Mucosa of descending colon (tissue), 3 donors: Measurements from ENCODE around the gene KRT86. TPM values are rescaled to one million over a fixed set of nuclear protein-coding genes. Genes with fewer than 3 reads are reported as not detected.

ENCODE experiments used
- ATAC-seq: fragments of 200-7000 bp; cut with Tn5 transposase; one replicate; pipeline ENCODE4 v1.9.1; 2020; ENCODE audit warnings: mild to moderate bottlenecking, moderate library complexity
- DNase-seq, 3 donors: peaks; one replicate each; pipeline ENCODE4 v3.0.0-alpha.2; 2020
- H3K36me3 ChIP-seq: fragments of 200-600 bp; one replicate; pipeline ENCODE4 v1.8.0; 2021; ENCODE audit warnings: low read depth, mild to moderate bottlenecking
- H3K4me1 ChIP-seq: fragments of 200-600 bp; one replicate; pipeline ENCODE4 v1.8.0; 2021; ENCODE audit warnings: low read depth, mild to moderate bottlenecking
- H3K4me3 ChIP-seq: fragments of 200-600 bp; one replicate; pipeline ENCODE4 v1.8.0; 2021; ENCODE audit warnings: mild to moderate bottlenecking
- H3K9me3 ChIP-seq: fragments of 200-600 bp; one replicate; pipeline ENCODE4 v1.8.0; 2021; ENCODE audit warnings: mild to moderate bottlenecking
- CTCF ChIP-seq: fragments of 200-600 bp; IDR thresholded peaks from one replicate; pipeline ENCODE4 v1.8.0; 2022; ENCODE audit warnings: antibody characterized with exemption, mild to moderate bottlenecking
- intact Hi-C, 2 donors: fragments of 100-400 bp; cut with DNase I in 1 of 2; cut with micrococcal nuclease in 1 of 2; formaldehyde crosslinking; loops; one replicate each; pipeline versions ENCODE4 v1.11.0 to v1.11.1; 2022; cut with DNase I, micrococcal nuclease
- total RNA-seq, 3 donors: library from RNA; stranded (reverse); fragmentation: NEBNext Ultra II Directional in 2 of 3; extraction: Animal tissue kit (Norgen Biotek cat#: 25700) in 2 of 3; gene quantifications; one replicate each; pipeline versions ENCODE4 v1.2.1 to v1.2.4, GENCODE V29; 2021 to 2023
- donor health status: DM: no; HTN: no; CAD: no; lungs with moderate emphysema.
- donor health status: DM: no; HTN: no; CAD: no.
- donor health status: DM: no; HTN: yes; CAD: no.

KRT86 gene
- total RNA-seq, 3 donors from 2014 or later = 0.35 to 0.58 TPM; not detected in 1

GRCh38 chr12:52356031-52356761 is 81.8 kb downstream of the KRT86 start:
- intact Hi-C loops = no loop called here

GRCh38 chr12:52356762-52357580 is 82.5 kb downstream of the KRT86 start:
- intact Hi-C loops = no loop called here
- ATAC-seq (no peak), DNase-seq (no peak)
- no peak for TF ChIP-seq CTCF
- Histone ChIP-seq H3K4me3 (no peak overlapping the region), H3K36me3 (no peaks in the 10 kb centered on the region), H3K9me3 (no peaks in the 10 kb centered on the region), H3K4me1 (no peaks in the 10 kb centered on the region)

More at GRCh38 chr12:52356031-52356761, 81.8 kb downstream of the KRT86 start:
- TF ChIP-seq CTCF = no peak
- H3K36me3 ChIP-seq = no peaks in the 10 kb centered on the region
- no peaks in the 10 kb centered on the region for H3K9me3 ChIP-seq
- H3K4me3 ChIP-seq = no peak overlapping the region
- no peaks in the 10 kb centered on the region for H3K4me1 ChIP-seq
- DNase-seq (no peak), ATAC-seq (no peak)

Other genes starting within 250 kb of the KRT86 start
- gene NR4A1, start 223.2 kb upstream of the KRT86 start, total RNA-seq = 100 to 1,000 TPM in 1 of 3 donors, 10 to 100 TPM in 2; 16.2 to 123 (median 44.6) TPM
- gene ATG101, start 204.7 kb upstream of the KRT86 start, total RNA-seq = 10 to 100 TPM; 30.1 to 37.5 (median 33.0) TPM
- gene SMIM41, start 194.9 kb upstream of the KRT86 start, total RNA-seq = under 1 TPM in 2 of 3 donors, not detected in 1; 0.32 to 0.41 TPM
- under 1 TPM in 1 of 3 donors, not detected in 2; 0.06 TPM for gene KRT80, start 82.6 kb upstream of the KRT86 start, total RNA-seq
- 1 to 10 TPM; 1.0 to 6.4 (median 1.7) TPM for gene KRT7, start 41.4 kb upstream of the KRT86 start, total RNA-seq
- not detected for gene KRT81, start 16.9 kb downstream of the KRT86 start, total RNA-seq
- gene KRT83, start 46.8 kb downstream of the KRT86 start, total RNA-seq = not detected
- gene KRT85, start 92.8 kb downstream of the KRT86 start, total RNA-seq = not detected
- gene KRT84, start 111.0 kb downstream of the KRT86 start, total RNA-seq = not detected
- gene KRT82, start 131.7 kb downstream of the KRT86 start, total RNA-seq = not detected
- gene KRT75, start 159.7 kb downstream of the KRT86 start, total RNA-seq = not detected
- not detected for gene KRT6B, start 177.5 kb downstream of the KRT86 start, total RNA-seq
- gene KRT6C, start 199.2 kb downstream of the KRT86 start, total RNA-seq = under 1 TPM in 1 of 3 donors, not detected in 2; 0.20 TPM
- 1 to 10 TPM in 1 of 3 donors, not detected in 2; 1.4 TPM for gene KRT6A, start 218.6 kb downstream of the KRT86 start, total RNA-seq
- gene KRT5, start 245.7 kb downstream of the KRT86 start, total RNA-seq = 1 to 10 TPM in 1 of 3 donors, not detected in 2; 1.6 TPM